Osteocyte (in vitro differentiated cells): ENCODE data around the gene KANTR. TPM values are rescaled to one million over a fixed set of nuclear protein-coding genes. Genes with fewer than 3 reads are reported as not detected.

Experiments used
- DNase-seq: peaks from one replicate; pipeline ENCODE4 v3.0.0; 2021; ENCODE audit warnings: mixed read lengths; ENCODE audit not compliant: unreplicated experiment; ENCODE audit errors: extremely low spot score
- H3K27ac Mint-ChIP-seq: one replicate; pipeline ENCODE4 v1.8.0; 2021; ENCODE audit warnings: mild to moderate bottlenecking, mixed read lengths; ENCODE audit not compliant: unreplicated experiment
- H3K27me3 Mint-ChIP-seq: one replicate; pipeline ENCODE4 v1.8.0; 2021; ENCODE audit warnings: mixed read lengths; ENCODE audit not compliant: unreplicated experiment
- H3K36me3 Mint-ChIP-seq: one replicate; pipeline ENCODE4 v1.8.0; 2021; ENCODE audit warnings: mixed read lengths; ENCODE audit not compliant: unreplicated experiment
- H3K4me1 Mint-ChIP-seq: one replicate; pipeline ENCODE4 v1.8.0; 2021; ENCODE audit warnings: mixed read lengths; ENCODE audit not compliant: unreplicated experiment
- H3K4me3 Mint-ChIP-seq: one replicate; pipeline ENCODE4 v1.8.0; 2021; ENCODE audit warnings: mild to moderate bottlenecking, moderate library complexity, mixed read lengths; ENCODE audit not compliant: unreplicated experiment
- H3K9me3 Mint-ChIP-seq: one replicate; pipeline ENCODE4 v1.8.0; 2021; ENCODE audit warnings: mixed read lengths; ENCODE audit not compliant: unreplicated experiment
- total RNA-seq: library from RNA; stranded (reverse); gene quantifications from 2 replicates; pipeline ENCODE4 v1.2.1, GENCODE V29; 2021
- TF ChIP-seq, protein P1 (sequence below): fragments of 200-600 bp; sonication (generic); IDR thresholded peaks from 2 replicates; pipeline ENCODE4 v1.5.0; 2021; ENCODE audit warnings: antibody characterized with exemption, mild to moderate bottlenecking, moderate library complexity

Gene KANTR
- total RNA-seq, 1 donor from 2014 or later = 12.4 TPM

- no peak overlapping the region for H3K27ac Mint-ChIP-seq
- no peaks in the 10 kb centered on the region for H3K27me3 Mint-ChIP-seq
- H3K4me3 Mint-ChIP-seq = no peak overlapping the region
Observed at GRCh38 chrX:53166103-53166502, 72.2 kb downstream of the KANTR start.

DNA sequence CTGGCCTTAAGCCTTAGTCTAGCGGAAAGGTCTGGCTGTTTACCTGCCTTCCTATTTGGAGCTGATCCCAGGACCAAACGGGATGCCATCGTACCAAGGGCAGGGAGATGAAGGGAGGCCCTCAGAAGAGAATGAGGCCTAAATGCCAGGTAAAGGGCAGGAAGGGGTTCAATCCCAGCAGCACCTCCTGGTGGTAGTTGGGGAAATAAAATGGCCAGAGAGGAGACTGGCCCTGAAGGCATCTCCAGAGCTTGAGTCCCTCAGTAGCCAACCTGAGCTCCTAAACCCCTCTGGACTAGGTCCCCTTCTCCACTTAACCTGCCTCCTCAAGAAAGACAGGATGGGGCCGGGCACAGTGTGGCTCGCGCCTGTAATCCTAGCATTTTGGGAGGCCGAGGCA lies 77.4 kb downstream of the KANTR start:
- H3K27ac Mint-ChIP-seq = no peak overlapping the region
- H3K27me3 Mint-ChIP-seq = no peaks in the 10 kb centered on the region
- H3K4me3 Mint-ChIP-seq = no peak overlapping the region
- TF ChIP-seq, protein P1, sequence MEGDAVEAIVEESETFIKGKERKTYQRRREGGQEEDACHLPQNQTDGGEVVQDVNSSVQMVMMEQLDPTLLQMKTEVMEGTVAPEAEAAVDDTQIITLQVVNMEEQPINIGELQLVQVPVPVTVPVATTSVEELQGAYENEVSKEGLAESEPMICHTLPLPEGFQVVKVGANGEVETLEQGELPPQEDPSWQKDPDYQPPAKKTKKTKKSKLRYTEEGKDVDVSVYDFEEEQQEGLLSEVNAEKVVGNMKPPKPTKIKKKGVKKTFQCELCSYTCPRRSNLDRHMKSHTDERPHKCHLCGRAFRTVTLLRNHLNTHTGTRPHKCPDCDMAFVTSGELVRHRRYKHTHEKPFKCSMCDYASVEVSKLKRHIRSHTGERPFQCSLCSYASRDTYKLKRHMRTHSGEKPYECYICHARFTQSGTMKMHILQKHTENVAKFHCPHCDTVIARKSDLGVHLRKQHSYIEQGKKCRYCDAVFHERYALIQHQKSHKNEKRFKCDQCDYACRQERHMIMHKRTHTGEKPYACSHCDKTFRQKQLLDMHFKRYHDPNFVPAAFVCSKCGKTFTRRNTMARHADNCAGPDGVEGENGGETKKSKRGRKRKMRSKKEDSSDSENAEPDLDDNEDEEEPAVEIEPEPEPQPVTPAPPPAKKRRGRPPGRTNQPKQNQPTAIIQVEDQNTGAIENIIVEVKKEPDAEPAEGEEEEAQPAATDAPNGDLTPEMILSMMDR = no peak
- H3K36me3 Mint-ChIP-seq = peaks cover 2% of the 10 kb centered on the region
- DNase-seq = no peak
- no peaks in the 10 kb centered on the region for H3K4me1 Mint-ChIP-seq
- H3K9me3 Mint-ChIP-seq = peaks cover 17% of the 10 kb centered on the region

More at GRCh38 chrX:53166103-53166502, 72.2 kb downstream of the KANTR start:
- TF ChIP-seq, protein P1 = no peak
- peaks cover 2% of the 10 kb centered on the region for H3K36me3 Mint-ChIP-seq
- no peak for DNase-seq
- H3K4me1 Mint-ChIP-seq = no peaks in the 10 kb centered on the region
- H3K9me3 Mint-ChIP-seq = peaks cover 13% of the 10 kb centered on the region

Other genes with a start within 250 kb of the KANTR start
- gene XAGE3, start 226.1 kb upstream of the KANTR start, total RNA-seq = not detected in 2 replicates
- gene FAM156B, start 196.8 kb upstream of the KANTR start, total RNA-seq = 20.7 and 24.6 TPM in 2 replicates
- 23.9 and 27.4 TPM in 2 replicates for gene FAM156A, start 135.6 kb upstream of the KANTR start, total RNA-seq
- gene GPR173, start 45.4 kb upstream of the KANTR start, total RNA-seq = 12.6 and 17.3 TPM in 2 replicates
- 19.5 and 26.2 TPM in 2 replicates for gene TSPYL2, start 11.8 kb upstream of the KANTR start, total RNA-seq
- gene KDM5C, start 131.1 kb downstream of the KANTR start, total RNA-seq = 87.9 and 88.9 TPM in 2 replicates
- gene IQSEC2, start 187.4 kb downstream of the KANTR start, total RNA-seq = 8.1 and 8.8 TPM in 2 replicates